Body of pancreas (tissue), 4 donors: ENCODE data around the gene TMEM158.

Experiments
- POLR2A ChIP-seq, 3 donors: fragments of 450-650 bp; IDR thresholded peaks; one replicate each; pipeline ENCODE4 v1.6.1; 2016; ENCODE audit warnings: antibody characterized with exemption in 3 of 3, mild to moderate bottlenecking in 2 of 3
- TF ChIP-seq, protein P1 (sequence below), 7 experiments: fragments of 450-650 bp in 4 of 7; fragments of 200-600 bp in 3 of 7; sonication (generic) in 3 of 7; IDR thresholded peaks; one replicate each; pipeline ENCODE4 v1.5.1; 2016 to 2019; ENCODE audit warnings: antibody characterized with exemption in 7 of 7

GRCh38 chr3:45186871-45187270 lies 39.2 kb downstream of the TMEM158 start:
- TF ChIP-seq, protein P1, sequence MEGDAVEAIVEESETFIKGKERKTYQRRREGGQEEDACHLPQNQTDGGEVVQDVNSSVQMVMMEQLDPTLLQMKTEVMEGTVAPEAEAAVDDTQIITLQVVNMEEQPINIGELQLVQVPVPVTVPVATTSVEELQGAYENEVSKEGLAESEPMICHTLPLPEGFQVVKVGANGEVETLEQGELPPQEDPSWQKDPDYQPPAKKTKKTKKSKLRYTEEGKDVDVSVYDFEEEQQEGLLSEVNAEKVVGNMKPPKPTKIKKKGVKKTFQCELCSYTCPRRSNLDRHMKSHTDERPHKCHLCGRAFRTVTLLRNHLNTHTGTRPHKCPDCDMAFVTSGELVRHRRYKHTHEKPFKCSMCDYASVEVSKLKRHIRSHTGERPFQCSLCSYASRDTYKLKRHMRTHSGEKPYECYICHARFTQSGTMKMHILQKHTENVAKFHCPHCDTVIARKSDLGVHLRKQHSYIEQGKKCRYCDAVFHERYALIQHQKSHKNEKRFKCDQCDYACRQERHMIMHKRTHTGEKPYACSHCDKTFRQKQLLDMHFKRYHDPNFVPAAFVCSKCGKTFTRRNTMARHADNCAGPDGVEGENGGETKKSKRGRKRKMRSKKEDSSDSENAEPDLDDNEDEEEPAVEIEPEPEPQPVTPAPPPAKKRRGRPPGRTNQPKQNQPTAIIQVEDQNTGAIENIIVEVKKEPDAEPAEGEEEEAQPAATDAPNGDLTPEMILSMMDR (IDR thresholded peaks at IDR 0.05) = no peak
- no peak for TF ChIP-seq POLR2A (IDR thresholded peaks at IDR 0.05)
